Activated T-cell treated with anti-CD3 and anti-CD28 coated beads for 24 hours (primary cell): ENCODE results near the gene MMP2.

Experiments
- DNase-seq: peaks from one replicate; pipeline ENCODE4 v3.0.0-alpha.2; 2020; ENCODE audit warnings: low read depth

The MMP2 gene

GRCh38 chr16:55515111-55515510, 36.1 kb downstream of the MMP2 start:
- no peak for DNase-seq

- no peak for DNase-seq
Measured at GRCh38 chr16:55521792-55522191, 42.8 kb downstream of the MMP2 start.

- no peak for DNase-seq
Measured at GRCh38 chr16:55526441-55526840, 47.4 kb downstream of the MMP2 start.

- no peak for DNase-seq
Measured at GRCh38 chr16:55527885-55528284, 48.9 kb downstream of the MMP2 start.

GRCh38 chr16:55529018-55529417, 50.0 kb downstream of the MMP2 start:
- DNase-seq, result no peak

- DNase-seq, result no peak
Measured at GRCh38 chr16:55530316-55530856, 51.4 kb downstream of the MMP2 start.

GRCh38 chr16:55532227-55532626, 53.2 kb downstream of the MMP2 start:
- no peak for DNase-seq

- DNase-seq, result no peak
Measured at GRCh38 chr16:55534756-55535155, 55.8 kb downstream of the MMP2 start.

GRCh38 chr16:55539049-55539448, 60.1 kb downstream of the MMP2 start:
- no peak for DNase-seq

GRCh38 chr16:55539488-55539887, 60.5 kb downstream of the MMP2 start:
- no peak for DNase-seq

GRCh38 chr16:55540221-55540620, 61.2 kb downstream of the MMP2 start:
- no peak for DNase-seq

GRCh38 chr16:55542459-55543082, 63.6 kb downstream of the MMP2 start:
- no peak for DNase-seq

- DNase-seq, result no peak
Measured at GRCh38 chr16:55543472-55543871, 64.5 kb downstream of the MMP2 start.

GRCh38 chr16:55552621-55553020, 73.6 kb downstream of the MMP2 start:
- no peak for DNase-seq

GRCh38 chr16:55555436-55555835, 76.4 kb downstream of the MMP2 start:
- no peak for DNase-seq
